GM23338 (cell line): ENCODE data around the gene KIAA0040.

ENCODE experiments used
- EZH2phosphoT487 ChIP-seq: fragments of 200-600 bp; sonication (generic); IDR thresholded peaks from one replicate; pipeline ENCODE4 v1.8.1; 2018; ENCODE audit warnings: antibody characterized with exemption; ENCODE audit not compliant: unreplicated experiment
- TF ChIP-seq, protein P1 (sequence below), 2 experiments: fragments of 200-600 bp in 1 of 2; sonication (generic) in 1 of 2; conservative IDR thresholded peaks; 2 replicates each; pipeline versions ENCODE4 v1.5.1 to v1.6.1; 2016 to 2017; ENCODE audit warnings: antibody characterized with exemption in 2 of 2, low read depth in 2 of 2, mild to moderate bottlenecking in 2 of 2, moderate library complexity in 1 of 2

DNA sequence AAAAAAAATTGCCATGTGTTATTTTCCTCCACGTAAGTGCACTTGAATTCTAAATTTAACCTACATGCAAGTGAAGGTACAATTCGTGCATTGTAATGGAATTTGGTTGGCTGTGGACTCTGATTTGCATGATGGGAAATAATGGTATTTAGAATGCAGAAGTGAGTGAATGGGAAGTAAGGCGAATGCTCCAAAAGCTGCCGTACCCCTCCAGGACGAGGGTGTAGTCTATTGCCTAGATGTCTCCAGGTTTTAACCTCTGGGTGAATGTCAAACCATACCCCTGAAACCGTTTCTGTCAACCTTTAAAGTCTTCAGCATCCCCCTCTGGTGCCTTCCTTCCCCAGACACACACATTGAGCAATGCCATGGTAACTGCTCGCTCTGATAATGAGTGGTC lies 44.5 kb downstream of the KIAA0040 start:
- TF ChIP-seq, protein P1, sequence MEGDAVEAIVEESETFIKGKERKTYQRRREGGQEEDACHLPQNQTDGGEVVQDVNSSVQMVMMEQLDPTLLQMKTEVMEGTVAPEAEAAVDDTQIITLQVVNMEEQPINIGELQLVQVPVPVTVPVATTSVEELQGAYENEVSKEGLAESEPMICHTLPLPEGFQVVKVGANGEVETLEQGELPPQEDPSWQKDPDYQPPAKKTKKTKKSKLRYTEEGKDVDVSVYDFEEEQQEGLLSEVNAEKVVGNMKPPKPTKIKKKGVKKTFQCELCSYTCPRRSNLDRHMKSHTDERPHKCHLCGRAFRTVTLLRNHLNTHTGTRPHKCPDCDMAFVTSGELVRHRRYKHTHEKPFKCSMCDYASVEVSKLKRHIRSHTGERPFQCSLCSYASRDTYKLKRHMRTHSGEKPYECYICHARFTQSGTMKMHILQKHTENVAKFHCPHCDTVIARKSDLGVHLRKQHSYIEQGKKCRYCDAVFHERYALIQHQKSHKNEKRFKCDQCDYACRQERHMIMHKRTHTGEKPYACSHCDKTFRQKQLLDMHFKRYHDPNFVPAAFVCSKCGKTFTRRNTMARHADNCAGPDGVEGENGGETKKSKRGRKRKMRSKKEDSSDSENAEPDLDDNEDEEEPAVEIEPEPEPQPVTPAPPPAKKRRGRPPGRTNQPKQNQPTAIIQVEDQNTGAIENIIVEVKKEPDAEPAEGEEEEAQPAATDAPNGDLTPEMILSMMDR (conservative IDR thresholded peaks at IDR 0.05; ENCODE audit: low read depth in 2 of 2): no peak
- no peak for TF ChIP-seq EZH2phosphoT487
